SHP77 treated with DMSO at 0.1 percent for 48 hours (cell line): Measurements from ENCODE around the gene DCUN1D2.

Experiments
- DNase-seq: peaks from one replicate; lab custom pipeline; 2025; lab: John Stamatoyannopoulos, UW

Gene DCUN1D2

DNA sequence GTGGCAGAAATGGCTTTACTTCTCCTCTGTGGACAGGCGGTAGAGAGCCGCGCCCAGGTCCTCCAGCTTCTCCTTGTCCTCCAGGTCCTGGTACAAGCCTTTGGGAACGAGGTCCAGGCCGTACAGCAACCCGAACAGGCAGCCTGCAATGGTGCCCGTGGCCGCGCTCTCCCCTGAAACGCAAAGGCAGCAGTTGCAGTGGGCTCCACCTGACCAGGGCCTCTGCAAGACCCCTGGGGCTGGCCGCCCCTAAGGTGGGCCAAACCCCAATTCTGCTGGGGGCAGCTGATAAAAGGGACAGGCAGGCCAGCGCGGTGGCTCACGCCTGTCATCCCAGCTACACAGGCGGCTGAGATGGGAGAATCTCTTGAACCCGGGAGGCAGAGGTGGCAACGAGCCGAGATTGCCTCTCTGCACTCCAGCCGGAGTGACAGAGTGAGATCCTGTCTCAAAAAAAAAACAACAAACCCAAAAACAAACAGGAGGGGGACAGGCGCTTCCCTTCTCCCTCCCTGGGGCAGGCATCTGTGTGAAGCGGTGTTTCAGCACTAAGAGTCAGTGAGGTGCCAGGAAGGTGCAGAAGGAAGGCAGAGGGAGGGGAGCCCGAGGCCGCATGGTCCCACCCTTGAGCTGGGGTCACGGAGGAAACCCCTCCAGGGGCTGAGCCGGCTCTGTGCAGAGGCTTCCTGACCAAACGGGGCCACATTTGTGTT is 67.5 kb downstream of the DCUN1D2 start:
- DNase-seq = no peak

DNA sequence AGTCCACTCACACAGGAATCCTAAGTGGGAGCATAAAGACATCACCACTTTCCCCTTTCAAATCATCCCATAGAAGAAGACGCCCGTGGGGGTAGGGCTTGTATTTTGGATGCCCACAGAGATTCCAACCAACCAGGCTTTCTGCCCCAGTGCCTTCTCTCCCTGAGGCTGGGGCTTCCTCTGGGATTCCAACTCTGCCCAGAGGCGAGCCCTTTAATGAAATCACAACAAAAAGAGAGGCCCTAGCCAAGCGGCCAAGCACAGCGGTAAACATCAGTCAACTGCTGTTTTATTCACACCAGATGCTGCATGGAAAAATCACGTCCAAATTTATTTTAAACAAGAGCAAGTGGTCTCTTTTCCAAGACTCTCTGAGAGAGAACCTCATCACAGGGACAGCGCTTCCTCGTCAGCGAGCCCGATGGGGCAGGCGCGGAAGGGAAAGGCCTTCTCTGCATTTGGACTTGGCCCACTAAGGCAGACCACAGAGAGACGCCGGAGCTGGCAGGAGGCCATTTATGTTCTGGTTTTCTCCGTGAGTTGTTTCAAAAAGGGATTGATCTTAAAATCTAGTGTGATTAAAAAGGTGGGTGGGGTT is 68.7 kb downstream of the DCUN1D2 start:
- no peak for DNase-seq

DNA sequence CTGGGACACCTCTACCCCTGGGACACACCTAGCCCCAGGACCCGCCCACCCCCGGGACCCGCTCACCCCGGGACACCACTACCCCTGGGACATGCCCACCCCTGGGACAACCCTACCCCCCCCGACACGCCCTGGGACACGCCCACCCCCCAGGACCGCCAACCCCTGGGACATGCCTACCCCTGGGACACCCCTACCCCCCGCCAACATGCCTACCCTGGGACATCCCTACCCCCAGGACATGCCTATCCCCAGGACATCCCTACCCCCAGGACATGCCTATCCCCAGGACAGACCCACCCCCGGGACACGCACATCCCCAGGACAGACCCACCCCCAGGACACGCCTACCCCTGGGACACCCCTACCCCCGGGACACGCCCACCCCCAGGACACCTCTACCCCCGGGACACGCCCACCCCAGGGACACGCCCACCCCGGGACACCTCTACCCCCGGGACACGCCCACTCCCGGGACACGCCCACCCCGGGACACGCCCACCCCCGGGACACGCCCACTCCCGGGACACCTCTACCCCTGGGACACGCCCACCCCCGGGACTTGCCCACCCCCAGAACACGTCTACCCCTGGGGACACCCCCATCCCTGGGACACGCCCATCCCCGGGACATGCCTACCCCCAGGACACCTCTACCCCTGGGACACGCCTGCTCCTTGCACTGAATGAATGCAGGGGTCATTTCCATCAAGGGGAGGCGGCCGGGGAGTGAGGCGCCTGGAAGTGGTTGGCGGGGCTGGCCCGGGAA is 69.5 kb downstream of the DCUN1D2 start:
- no peak for DNase-seq

- DNase-seq = no peak
These were observed 70.3 kb downstream of the DCUN1D2 start for GRCh38 chr13:113420232-113420631.

DNA sequence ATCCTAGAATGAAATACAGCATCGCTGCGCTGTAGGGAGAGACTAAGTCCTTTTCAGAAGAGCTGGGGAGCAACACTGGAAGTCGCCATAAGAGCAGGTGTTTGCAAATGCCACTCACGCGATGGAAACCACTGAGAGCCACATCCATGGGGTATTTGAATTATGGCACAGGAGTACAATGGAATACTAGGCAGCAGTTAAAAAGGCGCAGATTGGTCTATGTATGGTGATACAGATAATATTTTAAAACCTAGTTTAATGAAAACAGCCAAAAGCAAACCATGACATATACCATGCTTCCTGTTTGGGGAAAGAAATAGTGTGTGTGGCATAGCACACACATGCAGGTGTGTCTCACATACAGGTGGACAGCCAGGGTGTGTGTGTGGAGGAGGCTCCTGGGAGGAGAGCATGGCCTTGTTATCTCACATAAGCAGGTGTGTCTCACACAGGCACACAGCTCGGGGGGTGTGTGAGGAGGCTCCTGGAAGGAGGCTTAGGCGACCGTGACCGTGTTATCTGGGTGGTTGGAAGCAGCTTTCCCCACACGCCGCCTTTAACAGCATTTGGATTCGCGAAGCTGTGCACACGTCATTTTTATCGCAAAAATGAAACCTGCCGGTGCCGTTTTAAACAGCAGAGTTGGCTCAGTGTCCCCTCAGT is 70.8 kb downstream of the DCUN1D2 start:
- no peak for DNase-seq

- no peak for DNase-seq
These were observed 71.8 kb downstream of the DCUN1D2 start for GRCh38 chr13:113418722-113419049.

DNA sequence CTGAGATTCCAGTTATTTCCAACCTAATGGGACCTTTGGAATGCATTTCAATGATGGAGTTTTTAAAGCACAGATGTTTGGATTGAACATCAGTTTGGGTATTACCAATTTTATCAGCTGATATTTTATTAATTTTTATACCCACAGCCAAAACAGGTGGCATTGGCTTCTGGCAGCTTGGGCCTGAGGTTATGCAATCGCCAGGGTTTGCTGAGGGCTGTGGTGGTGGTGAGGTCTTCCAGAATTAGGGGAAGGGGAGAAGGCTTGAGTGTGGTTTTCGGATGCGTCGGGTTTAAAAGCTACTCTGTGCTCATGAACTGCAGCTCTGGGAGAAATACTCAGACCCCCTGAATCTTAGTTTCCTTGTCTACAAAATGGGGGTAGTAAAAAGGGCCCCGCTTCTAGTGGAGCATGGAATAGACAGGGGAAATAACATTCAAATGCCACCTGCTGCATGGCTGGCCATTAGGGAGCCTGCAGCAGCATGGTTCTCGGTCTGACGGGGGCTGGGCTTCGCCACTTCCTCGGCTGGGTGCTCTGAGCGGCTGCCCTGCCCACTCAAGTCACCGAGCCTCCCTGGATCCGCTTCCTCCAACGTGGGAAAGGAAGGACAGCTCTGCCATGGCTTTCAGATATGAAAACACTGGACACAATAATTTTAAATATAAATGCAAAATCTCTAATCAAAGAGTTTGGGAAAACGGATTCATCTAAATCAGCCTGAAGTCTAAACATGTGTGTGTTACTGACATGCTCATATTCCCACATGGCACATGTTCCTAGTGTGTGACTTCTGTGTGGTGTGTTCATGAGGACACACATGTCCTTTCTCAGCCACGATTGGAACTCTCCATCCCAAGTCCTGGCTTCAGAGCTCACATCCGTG is 72.4 kb downstream of the DCUN1D2 start:
- DNase-seq = no peak

GRCh38 chr13:113417008-113417751 is 73.3 kb downstream of the DCUN1D2 start:
- DNase-seq = no peak

DNA sequence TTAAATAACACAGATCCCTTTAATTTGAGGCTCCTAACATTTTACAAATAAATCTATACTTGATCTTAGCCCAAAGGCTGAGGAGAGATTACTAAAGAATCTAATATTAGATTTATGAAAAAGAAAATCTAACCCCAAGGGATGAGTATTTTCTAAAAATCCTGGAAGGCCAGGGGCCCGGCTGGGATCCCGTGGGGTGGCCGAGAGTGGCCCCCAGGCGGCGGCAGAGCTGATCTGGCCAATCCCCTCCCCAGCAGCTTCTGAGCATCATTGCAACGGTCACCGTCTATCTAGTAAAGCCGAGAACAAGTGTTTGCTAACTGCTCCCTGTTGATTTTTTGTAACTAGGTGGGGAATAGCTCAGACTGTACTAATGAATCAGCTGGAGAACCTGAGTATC is 74.7 kb downstream of the DCUN1D2 start:
- DNase-seq = no peak

GRCh38 chr13:113415032-113415431 is 75.5 kb downstream of the DCUN1D2 start:
- DNase-seq = no peak

DNA sequence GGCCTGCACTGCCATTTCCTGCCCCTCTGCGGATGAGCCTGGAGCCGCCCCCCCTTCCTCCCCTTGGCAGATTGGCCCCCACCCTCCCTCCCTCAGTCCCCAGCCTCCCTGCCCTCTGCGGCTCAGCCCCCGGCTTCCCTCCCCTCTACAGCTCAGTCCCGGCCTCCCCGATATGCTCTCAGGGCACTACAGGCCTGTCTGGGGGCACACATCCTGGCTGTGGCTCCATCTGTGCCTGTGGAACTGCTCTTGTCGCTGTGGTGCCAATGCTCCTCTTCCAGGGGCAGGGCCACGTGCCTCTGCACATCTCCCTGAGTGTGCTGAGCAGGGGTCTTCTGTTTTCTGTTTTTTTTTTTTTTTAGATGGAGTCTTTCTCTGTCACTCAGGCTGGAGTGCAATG is 76.2 kb downstream of the DCUN1D2 start:
- DNase-seq = no peak

DNA sequence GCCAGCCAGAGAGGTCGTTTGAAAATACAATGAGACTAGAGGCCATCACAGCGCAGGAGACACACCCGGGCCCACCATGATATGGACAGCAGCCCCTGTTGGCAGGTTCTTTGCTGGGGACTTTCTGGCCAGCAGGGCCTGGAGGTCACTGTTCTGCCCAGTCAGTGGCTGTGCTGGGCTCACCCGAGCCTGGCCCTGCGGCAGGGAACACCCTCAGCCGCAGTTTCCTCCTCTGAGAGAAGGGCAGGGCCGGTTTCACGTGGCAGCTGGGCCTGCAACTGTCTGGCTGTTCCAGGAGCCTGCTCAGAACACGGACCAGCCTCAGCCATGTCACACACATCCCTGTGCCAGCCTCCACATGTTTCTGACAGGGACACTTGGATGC is 76.6 kb downstream of the DCUN1D2 start:
- no peak for DNase-seq

- DNase-seq = no peak
These were observed 77.2 kb downstream of the DCUN1D2 start for GRCh38 chr13:113413178-113413897.

DNA sequence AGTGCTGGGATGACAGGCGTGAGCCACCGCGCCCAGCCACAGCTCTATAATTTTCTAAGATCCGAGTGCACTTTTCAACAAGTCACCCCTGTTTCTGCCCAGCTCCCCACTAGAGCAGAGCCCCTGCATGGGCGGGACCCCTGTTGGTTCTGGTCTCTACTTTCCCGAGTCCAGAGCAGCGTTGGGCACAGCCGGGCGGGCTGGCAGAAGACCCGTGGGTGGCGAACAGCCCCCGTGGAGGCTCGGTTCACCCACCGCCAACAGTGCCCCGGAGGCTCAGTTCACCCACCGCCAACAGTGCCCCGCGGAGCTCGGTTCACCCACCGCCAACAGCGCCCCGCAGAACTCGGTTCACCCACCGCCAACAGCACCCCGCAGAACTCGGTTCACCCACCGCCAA is 78.1 kb downstream of the DCUN1D2 start:
- DNase-seq = no peak

DNA sequence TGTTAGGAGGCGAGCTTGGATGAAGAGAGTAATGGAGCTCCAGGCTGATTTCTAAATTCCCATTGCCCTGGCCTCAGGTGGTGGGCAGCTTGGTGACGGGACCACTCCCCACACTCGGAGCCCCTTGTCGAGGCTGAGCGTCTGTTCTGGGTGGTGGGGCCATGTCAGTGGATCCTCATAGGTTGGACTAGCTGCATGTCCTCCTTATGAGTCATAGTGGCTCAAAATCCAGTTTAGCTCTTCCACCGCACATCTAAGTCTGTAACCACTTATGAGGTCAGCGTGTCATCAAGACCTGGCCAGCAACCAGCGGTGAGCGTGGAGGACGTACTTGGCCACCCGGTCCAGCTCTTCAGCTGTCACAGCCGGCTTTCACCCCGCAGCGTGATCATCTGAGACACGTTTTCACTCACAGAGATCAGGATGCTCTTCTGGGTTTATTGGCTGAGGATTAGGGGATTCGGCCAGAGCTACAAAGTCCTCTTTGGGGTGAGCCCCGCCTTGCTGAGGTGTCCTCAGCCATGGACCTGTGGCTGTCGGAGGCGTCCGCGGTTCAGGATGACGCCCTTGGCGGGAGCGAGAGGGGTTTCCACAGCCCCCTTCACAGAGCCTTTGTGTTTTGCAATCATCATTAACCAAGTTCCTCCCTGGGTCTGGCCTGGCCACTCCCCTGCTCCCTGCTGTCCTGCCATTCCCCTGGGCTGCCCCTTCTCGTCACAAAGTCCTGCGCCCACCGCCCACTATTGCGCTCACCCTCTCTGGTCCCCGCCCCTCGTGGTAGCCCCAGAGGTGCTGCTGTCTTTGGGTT is 79.1 kb downstream of the DCUN1D2 start:
- no peak for DNase-seq

- DNase-seq = no peak
These were observed 79.9 kb downstream of the DCUN1D2 start for GRCh38 chr13:113410472-113411201.

GRCh38 chr13:113408562-113408961 is 81.9 kb downstream of the DCUN1D2 start:
- no peak for DNase-seq

- no peak for DNase-seq
These were observed 82.7 kb downstream of the DCUN1D2 start for GRCh38 chr13:113407531-113408393.
